Skin of body (tissue), 2 donors: Measurements from ENCODE around the gene TPO. TPM values are rescaled to one million over a fixed set of nuclear protein-coding genes. Genes with fewer than 3 reads are reported as not detected.
"Not testable (repeated sequence)": the region's sequence is repeated elsewhere in the genome, so short reads cannot be mapped to it uniquely, and the experiment has no call there.

Experiments used
- DNase-seq: peaks from one replicate; lab custom pipeline; 2025; lab: John Stamatoyannopoulos, UW
- total RNA-seq: library from RNA; depleted of rRNA; stranded (reverse); fragments of >200 nt; gene quantifications from one replicate; pipeline ENCODE4 v1.2.3, GENCODE V29; 2014

Gene TPO
- total RNA-seq, 1 donor from 2014 or later: 0.49 TPM

DNA sequence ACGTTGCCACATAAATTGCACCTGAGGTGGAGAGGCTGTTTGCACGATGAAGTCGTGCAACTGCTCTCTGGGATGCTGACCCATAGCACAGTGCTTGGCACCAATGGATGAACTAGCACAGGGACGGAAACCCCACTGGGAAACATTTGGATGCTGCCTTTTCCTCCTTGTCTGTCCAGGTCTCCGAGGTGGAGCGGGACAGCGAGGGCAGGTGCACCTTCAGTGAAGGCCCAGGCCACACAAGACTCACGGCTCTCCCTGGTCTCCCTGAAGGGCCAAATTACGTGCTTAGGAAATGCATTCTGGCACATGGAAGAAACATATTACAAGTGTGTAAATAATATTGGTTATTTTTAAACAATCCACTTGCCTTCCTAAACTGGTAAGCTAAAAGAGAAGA is 70.3 kb downstream of the TPO start:
- DNase-seq: no peak

DNA sequence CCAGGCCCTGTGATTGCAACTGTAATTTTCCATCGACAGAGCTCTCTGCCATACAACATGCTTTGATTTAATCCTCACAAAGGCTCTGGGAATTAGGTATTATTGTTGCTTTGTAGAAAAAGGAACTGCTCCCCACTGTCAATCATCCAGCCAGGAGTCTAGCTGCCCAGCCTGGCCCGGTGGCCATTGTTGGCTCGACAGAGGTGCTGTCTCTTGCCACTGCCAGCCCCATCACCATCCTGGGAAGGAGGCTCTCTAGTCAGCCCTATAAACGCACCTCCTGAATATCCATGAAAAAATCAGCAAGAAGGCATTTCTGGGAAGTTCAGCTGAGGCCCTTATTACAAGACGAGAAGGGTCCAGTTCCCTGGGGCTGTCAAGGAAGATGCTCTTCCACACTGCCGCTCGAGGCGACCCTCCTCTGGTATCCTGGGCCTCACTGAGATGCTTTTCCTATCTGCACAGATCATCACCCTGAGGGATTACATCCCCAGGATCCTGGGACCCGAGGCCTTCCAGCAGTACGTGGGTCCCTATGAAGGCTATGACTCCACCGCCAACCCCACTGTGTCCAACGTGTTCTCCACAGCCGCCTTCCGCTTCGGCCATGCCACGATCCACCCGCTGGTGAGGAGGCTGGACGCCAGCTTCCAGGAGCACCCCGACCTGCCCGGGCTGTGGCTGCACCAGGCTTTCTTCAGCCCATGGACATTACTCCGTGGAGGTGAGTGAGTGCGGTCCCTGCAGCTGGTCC is 71.0 kb downstream of the TPO start:
- DNase-seq: no peak

DNA sequence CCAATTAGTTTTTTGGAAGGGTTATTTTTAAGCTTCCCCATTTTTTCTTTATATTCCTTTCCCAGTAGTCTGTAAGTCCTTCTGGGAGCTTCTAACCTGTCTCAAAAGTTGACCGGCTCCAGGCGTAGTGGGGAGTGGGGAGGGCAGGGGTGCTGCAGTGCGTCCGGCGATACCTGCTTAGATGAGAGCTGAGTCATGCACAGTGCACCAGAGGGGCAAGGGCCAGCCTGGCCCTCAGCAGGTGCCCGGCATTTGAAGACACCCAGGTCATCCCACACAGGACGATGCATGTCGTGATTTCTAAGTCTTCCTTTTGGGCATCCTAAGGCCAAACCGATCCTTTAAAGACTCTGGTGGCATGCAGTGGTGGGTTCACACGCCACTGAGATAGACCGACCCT is 73.4 kb downstream of the TPO start:
- DNase-seq: no peak

DNA sequence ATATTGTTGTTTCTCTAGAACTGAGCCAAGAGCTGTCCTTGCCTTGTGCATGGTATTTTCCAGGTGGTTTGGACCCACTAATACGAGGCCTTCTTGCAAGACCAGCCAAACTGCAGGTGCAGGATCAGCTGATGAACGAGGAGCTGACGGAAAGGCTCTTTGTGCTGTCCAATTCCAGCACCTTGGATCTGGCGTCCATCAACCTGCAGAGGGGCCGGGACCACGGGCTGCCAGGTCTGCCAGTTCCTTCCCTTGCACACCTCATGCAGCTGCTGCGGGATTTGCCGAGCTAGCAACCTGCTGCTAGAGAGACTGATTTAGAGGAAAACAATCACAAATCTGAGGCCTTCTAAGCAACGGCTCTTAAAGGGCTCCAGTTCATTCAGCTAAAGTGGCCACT is 74.5 kb downstream of the TPO start:
- no peak for DNase-seq

DNA sequence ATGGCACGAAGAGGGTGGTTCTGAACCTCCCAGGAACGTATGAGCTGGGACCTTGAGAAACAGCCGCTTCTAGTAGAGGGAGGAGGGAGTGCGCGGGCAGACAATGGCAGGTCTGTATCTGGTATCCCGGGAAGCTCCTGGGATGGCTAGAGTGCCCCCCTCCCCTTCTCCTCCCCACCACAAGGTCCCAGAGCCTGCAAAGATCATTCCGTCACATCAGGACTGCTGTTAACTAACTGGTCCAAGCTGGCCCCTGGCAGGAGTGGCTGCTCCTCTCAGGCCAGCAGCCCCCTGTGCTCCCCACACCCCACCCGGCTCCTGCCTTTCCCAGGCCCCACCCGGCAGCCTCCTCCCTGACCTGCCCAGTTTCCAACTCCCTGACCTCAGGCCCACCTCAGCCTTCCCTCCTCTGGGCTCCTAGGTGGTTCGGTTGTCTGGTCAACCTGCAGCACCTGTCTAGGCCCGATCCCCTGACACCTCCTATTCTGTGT is 75.0 kb downstream of the TPO start:
- DNase-seq: no peak

DNA sequence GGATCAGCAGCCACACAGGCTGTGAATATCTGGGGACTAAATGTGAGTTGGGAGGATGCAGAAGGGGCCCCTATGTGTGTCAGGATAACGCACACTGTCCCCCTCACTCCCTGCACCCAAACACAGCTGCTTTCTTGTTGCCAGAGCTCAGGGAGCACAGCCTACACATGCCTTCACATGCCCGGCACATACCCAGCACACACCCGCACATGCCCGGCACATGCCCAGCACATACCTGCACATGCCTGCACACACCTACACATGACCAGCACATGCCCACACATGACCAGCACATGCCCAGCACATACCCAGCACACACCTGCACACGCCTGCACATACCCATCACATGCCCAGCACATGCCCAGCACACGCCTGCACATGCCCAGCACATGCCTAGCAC is 75.6 kb downstream of the TPO start:
- DNase-seq: no peak

DNA sequence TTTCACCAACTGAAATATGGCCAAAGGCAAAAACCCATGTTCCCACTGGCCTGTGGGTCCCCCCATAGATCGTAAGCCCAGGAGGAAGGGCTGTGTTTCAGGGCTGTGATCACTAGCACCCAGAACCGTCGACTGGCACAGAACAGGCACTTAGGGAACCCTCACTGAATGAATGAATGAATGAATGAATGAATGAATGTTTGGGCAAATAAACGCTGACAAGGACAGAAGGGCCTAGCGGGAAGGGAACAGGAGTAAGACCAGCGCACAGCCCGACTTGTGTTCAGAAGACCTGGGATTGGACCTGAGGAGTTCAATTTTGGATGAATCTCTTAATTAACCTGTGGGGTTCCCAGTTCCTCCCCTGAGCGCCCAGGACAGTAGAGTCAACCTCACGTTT is 76.2 kb downstream of the TPO start:
- no peak for DNase-seq

DNA sequence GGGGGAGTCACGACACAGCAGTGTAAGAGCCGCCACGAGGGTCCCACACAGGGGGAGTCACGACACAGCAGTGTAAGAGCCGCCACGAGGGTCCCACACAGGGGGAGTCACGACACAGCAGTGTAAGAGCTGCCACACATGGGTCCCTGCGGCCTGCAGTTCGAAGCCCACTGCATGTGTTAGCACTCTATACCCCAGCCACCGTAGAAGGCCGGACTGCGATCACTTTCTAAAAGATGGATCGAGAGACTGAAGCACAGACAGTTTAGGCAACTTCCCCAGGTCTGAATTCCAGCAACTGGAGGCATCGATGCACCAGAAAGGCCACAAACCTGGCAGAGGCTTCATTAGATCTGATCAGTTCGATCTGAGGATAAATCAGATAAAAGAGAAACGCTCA is 77.1 kb downstream of the TPO start:
- not testable (repeated sequence) for DNase-seq

DNA sequence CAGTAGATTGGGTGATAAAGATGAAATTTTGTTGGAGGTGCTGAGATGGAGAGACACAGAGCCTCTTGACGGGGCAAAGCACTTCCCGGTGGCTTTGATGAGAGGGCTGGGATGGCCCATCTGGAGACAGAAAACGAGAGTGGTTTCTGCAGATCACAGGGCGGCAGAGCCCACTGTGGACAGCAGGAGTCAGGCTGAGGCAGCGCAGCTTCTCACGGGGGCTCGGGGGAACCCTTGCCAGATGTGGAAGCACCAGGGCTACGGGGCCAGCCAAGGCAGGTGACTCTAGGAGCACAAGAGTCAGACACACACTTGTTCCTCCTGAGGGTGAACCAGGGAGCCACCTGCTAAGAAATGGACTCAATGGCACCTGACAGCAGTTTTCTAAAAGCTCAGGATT is 78.5 kb downstream of the TPO start:
- no peak for DNase-seq

DNA sequence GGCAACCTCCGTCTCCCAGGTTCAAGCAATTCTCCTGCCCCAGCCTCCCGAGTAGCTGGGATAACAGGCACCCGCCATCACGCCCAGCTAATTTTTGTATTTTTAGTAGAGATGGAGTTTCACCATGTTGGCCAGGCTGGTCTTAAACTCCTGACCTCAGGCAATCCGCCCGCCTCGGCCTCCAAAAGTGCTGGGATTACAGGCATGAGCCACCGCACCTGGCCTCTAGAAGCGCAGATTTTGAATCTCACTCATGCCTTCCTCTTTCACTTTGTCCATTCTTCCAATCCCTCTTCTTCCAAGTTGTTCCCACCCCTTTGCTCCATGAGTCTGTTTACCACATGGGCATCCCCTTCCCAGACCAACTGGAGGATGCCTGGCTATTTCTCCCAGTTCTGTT is 79.0 kb downstream of the TPO start:
- DNase-seq: not testable (repeated sequence)

DNA sequence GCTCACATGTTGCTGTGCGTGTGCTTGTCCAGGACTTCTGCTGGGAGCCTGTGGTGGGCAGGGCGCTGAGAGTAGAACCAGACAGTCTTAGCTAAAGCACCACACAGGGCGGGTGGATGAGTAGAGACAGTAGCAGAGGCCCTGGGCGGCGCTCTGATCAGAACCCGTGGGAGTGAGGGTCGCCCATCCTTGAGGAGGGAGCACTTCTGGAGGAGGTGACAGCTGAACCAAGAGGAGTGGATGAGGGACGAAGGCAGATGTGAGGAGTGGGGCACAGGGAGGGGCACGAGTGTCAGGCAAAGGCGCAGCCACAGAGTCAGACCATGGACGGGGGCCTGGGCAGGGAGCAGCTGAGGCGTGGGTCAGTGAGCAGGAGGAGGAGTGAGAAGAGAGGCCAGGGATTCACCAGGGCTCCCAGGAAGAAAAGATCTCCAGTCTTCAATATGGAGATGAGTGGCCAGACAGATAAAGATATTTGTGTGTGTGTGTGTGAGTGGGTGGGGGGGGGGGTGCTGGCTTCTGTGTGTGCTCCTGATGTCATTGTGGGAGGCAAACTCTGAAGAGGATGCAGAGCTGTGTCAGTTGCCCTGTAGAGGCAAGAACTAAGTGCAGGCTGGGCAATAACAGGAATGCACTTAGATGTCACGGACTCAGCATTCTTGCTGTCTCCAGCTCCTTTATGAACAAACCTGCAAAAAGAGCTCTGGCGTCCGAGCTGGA is 79.6 kb downstream of the TPO start:
- DNase-seq: no peak

DNA sequence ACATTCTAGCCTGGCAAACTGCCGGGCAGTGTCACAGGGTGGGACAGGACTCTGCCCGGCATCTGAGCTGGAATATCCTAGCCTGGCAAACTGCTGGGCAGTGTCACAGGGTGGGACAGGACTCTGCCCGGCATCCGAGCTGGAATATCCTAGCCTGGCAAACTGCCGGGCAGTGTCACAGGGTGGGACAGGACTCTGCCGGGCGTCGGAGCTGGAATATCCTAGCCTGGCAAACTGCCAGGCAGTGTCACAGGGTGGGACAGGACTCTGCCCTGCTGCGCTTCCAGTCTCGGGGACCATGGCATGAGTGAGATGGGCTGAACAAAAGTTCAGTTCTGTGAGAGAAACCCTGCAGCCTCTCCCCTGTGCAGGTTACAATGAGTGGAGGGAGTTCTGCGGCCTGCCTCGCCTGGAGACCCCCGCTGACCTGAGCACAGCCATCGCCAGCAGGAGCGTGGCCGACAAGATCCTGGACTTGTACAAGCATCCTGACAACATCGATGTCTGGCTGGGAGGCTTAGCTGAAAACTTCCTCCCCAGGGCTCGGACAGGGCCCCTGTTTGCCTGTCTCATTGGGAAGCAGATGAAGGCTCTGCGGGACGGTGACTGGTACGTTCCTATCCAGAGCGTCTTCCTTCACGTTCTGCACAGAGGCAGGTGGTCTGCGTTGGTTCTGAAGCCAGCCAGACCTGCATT is 80.3 kb downstream of the TPO start:
- DNase-seq: no peak

DNA sequence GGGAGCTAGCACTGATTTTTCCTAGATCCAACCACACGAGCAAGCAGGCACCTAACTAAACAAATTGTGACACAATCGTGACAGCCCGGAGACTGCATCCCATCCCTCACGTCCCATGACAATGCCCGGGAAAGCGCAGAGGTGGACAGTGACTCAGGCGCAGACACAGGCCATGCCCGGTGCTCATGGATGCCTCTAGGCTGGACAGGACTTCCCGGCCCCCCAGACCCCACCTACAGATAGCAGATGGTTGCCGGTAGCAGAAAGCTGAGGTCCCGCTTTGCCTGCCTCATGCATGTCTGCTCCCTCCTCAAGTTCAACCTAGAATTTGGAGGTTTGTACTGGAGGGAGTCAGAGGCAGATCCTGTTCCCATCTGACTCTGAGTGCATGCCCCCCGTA is 81.0 kb downstream of the TPO start:
- no peak for DNase-seq

DNA sequence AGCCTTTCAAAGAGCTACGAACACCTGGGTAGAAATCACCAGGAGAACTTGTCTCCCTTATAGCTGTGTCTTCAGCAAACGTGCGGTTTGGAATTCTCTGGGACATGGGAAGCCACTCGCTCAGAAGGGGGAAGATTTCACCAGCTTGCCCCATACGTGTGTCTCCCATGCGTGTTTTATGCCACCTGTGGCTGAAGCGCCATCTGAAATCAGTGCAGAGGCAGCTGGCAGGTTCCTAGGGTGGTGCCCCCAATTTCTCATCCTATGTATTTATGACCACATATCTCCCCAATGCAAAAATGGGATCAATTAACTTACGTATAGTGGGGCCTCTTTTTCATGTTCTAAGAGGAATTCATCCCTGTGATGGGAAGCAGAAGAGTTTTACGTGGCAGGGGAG is 81.6 kb downstream of the TPO start:
- DNase-seq: no peak

DNA sequence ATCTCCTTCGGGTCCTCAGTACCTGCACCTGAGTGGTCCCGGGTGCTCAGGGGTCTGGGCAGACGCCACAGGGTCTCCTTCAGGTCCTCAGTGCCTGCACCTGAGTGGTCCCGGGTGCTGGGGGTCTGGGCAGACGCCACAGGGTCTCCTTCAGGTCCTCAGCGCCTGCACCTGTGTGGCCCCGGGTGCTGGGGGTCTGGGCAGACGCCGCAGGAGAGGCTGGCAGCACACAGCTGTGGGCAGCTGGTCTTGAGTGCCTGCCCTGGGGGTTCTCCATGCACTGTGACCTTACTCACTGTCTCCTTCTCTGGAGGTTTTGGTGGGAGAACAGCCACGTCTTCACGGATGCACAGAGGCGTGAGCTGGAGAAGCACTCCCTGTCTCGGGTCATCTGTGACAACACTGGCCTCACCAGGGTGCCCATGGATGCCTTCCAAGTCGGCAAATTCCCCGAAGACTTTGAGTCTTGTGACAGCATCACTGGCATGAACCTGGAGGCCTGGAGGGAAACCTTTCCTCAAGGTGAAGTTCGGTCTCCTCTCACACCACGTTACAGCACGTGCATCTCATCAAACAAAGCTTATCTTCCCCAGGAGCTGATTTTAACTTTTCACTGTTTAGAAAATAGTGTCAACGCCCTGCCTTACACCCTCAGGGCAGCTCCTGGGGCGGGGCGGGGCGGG is 82.6 kb downstream of the TPO start:
- no peak for DNase-seq

DNA sequence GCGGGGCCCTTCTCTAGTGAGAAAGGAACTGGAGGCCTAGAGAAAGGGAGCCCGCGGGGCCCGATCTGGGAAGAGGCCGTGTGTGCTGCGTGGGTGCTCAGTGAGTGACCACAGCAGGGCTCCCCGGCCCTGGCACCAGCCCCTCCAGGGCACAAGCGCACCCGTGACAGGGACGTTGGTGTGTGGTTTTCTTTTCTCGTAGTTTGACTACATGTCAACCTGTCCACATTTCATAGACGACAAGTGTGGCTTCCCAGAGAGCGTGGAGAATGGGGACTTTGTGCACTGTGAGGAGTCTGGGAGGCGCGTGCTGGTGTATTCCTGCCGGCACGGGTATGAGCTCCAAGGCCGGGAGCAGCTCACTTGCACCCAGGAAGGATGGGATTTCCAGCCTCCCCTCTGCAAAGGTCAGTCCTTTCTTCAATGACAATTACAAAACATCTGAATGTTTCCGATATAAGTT is 83.1 kb downstream of the TPO start:
- no peak for DNase-seq

DNA sequence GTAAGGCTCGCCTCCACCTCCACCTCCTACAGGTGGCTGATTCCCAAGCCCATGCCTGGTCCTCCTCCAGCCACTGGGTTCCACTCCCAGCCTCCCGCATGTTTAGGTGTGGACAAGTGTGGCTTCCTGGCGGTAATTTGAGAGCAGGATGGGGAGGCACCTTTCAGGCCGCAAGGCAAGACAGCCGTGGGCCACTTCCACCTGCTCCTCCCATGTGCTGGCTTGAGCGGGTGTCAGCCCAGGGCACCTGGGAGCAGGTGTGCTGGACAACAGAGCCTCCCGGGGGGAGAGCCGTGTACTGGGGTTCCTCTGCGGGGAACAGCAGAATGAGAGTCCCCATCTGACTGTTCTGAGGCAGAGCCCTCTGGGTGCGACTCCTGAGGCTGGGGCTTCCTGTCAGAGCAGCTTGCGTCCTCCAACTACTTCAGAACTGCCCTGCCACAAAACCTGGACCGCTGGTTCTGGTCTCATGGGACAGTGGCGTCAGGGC is 83.9 kb downstream of the TPO start:
- DNase-seq: no peak

DNA sequence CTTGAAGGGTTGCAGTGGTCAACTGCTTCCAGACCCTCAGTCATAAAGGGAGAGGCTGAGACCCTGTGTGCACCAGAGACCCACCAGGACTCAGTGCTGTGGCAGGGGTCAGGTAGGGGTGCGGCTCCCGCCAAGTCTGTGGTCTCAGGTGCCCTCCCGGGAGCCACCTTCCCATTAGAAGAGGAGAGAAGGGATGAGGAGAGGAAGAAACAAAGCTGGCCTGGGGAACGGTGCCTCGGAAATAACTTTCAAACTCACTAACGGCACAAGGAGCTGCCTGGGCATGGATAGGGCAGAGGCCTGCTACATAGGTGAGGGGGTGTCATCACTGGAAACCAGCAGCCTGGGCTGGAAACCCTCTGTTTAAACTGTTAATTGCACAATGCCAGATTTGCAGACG is 84.9 kb downstream of the TPO start:
- no peak for DNase-seq

DNA sequence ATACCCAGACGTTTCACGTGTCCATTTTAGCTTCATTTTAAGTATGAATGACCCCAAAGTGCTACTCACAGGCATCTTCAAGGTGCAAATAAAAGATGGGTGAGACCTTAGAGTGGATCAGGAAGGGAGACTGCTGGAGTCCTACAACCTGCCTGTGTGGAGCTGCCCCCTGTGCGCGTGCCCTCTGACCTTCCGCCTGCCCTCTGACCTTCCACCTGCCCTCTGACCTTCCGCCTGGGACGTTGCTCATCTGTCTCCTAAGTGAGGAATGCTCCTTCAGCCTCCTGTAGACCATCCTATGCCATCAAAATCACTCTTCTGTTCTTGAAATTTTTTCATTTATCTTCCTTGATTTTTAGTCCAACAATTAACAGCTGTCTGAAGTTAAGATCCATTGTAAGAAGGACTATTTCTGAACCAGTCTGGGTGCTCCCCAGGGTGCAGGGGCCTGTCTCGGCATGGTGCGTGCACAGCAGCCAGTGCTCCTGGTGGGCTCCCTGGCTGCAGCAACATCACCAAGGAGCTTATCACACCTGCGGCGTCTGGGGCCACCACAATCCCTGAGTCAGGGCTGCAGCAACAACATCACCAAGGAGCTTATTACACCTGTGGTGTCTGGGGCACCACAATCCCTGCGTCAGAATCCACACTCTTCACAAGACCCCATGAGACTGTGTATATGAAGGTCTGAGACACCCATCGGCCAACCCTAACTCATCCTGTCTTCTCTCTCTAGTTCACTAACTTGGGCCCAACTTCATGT is 86.0 kb downstream of the TPO start:
- no peak for DNase-seq

DNA sequence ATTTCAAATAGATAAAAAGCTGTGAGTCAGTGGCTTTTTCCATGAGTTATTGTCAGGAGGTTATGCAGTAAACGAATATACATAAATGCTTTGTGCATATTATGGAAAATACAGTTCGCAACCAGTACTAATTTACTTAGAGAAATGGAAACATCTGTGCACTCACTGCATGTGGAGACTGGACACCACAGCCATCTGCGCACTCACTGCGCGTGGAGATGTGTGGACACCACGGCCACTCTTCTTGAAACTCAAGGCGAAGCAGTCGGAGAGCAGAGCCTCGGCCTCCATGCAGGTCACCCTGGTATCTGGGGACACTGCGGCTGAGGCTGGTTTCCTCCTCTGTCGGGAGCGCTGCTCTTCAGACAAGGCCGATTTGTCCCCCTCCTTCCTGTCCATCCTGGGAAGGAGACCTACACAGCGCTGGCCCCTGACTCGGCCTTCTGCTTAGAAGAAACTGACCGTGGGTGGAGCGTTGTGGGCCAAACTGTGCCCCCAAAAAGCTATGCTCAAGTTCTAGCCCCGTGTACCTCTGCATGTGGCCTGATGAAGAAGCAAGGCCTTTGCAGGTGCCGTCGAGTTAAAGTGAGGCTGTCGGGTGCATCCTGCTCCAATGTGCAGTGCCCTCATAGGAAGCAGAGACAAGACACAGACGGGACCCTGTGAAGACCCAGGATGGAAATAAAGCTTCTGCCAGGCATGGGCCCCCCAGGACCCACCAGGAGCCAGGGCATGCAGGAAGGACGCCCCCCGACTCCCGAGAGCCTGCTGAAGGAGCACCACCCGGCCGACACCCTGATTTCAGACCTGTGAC is 88.0 kb downstream of the TPO start:
- no peak for DNase-seq
